HG03039 (cell line): ENCODE results near the gene SEC22A.
"Not testable (repeated sequence)": the region's sequence is repeated elsewhere in the genome, so short reads cannot be mapped to it uniquely, and the experiment has no call there.

Experiments
- ATAC-seq: cut with Tn5 transposase; IDR thresholded peaks from one replicate; pipeline ENCODE4 v1.9.1; 2021; ENCODE audit warnings: mild to moderate bottlenecking, moderate library complexity; ENCODE audit not compliant: unreplicated experiment

SEC22A gene

DNA sequence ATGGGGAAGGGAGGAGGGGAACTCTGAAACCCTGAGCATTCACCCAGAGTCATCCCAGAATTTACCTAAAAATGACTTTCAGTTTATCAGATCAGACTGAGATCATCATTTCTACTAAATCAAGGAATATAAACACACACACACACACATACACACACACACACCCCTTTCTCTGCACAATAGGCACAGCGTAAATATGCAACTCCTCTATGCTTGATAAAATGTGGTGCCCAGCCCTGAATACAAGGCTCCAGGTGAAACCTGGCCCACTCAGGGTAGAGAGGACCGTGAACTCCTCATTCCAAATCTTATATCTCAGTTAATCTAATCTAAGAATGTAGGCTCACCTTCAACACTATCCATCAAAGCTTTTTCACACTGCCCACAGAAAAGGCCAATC lies 31.8 kb upstream of the SEC22A start:
- ATAC-seq: no peak

GRCh38 chr3:123180791-123181190 lies 21.0 kb upstream of the SEC22A start:
- no peak for ATAC-seq

- ATAC-seq: no peak
Measured at GRCh38 chr3:123186695-123187094, 15.0 kb upstream of the SEC22A start.

- ATAC-seq: no peak
Measured at GRCh38 chr3:123188058-123188457, 13.7 kb upstream of the SEC22A start.

GRCh38 chr3:123193448-123194101 lies 8.2 kb upstream of the SEC22A start:
- no peak for ATAC-seq

GRCh38 chr3:123194552-123194951 lies 7.2 kb upstream of the SEC22A start:
- ATAC-seq: no peak

GRCh38 chr3:123198372-123198771 lies 3.4 kb upstream of the SEC22A start:
- ATAC-seq: no peak

- ATAC-seq: no peak
Measured at GRCh38 chr3:123201223-123201556, 553 bp upstream of the SEC22A start.

DNA sequence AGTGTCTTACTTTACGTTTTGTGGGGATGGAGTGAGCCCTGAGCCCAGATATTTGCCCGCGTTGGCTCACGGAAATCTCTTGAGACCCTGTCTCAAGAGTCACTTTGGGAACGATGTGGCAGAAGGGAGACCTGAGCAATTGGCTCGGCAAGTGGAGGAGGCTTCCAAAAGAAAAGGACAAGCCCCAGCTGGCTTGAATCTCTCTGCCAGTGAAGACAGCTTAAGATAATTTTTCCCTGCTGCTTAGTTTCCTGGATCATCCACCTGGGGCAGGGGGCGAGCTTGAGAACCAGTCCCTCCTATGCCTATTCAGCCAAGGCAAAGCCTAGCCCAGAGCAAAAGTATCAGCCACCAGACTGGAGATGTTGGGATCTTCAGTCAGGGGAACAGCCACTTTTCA lies 708 bp downstream of the SEC22A start:
- no peak for ATAC-seq

DNA sequence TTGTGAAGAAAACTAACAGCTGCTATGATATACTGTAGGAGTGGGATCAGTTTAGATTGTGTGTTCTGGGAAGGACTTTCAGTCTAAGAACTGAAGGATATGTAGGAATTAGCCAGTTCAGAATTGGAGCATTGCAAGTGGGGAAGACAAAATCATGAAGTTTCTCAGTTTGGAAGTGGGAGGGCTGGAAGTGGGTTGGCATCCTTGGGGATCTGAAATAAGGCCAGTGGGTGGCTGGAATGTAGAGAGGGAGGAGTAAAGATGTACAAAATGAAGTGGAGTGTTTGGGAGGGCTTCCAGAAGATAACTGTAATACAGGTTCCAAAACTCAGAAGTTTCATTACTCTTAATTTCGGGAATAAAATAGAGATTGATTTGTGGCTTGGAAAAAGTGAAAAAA lies 17.2 kb downstream of the SEC22A start:
- ATAC-seq: no peak

DNA sequence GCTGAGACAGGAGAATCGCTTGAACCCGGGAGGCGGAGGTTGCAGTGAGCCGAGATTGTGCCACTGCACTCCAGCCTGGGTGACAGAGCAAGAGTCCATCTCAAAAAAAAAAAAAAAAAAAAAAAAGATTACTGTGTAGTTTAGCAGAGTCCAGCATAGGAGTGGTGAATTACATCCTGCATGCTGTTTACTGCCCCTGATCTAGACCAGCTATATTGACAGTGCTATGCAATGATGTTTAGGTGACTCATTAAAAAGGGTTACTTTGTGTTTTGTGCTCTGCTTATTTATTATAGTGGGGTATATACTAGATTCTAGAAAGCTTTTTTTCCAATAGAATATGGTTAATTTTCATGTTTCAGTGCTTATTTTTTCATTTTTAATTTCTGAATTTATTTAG lies 19.6 kb downstream of the SEC22A start:
- ATAC-seq: not testable (repeated sequence)

- ATAC-seq: no peak
Measured at GRCh38 chr3:123225016-123225415, 23.3 kb downstream of the SEC22A start.

- ATAC-seq: no peak
Measured at GRCh38 chr3:123226549-123226948, 24.8 kb downstream of the SEC22A start.

- no peak for ATAC-seq
Measured at GRCh38 chr3:123229145-123229544, 27.4 kb downstream of the SEC22A start.

DNA sequence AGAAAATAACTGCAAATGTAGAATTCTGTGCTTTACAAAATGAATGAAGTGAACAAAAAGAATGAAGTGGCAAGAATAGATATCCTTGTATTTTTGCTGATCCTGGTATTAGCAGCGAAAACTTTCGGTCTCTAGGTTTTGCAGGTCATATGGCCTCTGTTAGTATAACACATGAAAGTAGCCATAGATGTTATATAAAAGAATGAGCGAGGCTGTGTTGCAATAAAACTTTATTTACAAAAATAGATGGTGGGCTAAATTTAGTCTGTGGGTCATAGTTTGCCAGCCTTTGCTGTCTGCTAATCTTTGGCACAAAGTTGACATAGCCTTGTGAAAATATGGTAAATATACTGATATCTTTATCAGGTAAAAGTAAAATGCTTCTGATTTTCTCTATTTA lies 35.2 kb downstream of the SEC22A start:
- ATAC-seq: no peak

DNA sequence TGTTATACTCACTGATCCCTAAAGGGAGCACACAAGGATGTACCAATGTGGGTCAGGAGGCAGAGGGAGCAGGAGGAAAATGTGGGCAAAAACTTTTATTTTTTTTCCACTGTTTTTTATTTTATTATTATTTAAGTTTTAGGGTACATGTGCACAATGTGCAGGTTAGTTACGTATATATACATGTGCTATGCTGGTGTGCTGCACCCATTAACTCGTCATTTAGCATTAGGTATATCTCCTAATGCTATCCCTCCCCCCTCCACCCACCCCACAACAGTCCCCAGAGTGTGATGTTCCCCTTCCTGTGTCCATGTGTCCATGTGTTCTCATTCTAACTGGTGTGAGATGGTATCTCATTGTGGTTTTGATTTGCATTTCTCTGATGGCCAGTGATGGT lies 37.4 kb downstream of the SEC22A start:
- ATAC-seq: not testable (repeated sequence)

DNA sequence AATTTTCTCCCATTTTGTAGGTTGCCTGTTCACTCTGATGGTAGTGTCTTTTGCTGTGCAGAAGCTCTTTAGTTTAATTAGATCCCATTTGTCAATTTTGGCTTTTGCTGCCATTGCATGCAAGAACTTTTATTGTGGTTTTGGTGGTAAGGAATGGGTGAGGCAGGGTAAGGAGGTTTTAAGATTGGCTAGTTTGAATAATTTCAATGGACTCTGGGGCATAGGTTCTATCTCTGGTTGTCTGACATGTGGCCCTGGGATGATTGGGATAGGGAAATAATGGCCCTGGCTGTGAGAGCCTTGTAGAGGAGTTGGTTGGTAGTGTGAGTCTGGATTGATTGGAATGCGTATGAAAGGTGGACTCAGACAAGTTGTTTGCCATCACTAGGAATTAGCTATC lies 38.0 kb downstream of the SEC22A start:
- ATAC-seq: no peak

- ATAC-seq: no peak
Measured at GRCh38 chr3:123244128-123244527, 42.4 kb downstream of the SEC22A start.

- no peak for ATAC-seq
Measured at GRCh38 chr3:123246866-123247265, 45.1 kb downstream of the SEC22A start.

GRCh38 chr3:123256256-123256655 lies 54.5 kb downstream of the SEC22A start:
- no peak for ATAC-seq

- no peak for ATAC-seq
Measured at GRCh38 chr3:123258359-123258758, 56.6 kb downstream of the SEC22A start.

- no peak for ATAC-seq
Measured at GRCh38 chr3:123258811-123259420, 57.2 kb downstream of the SEC22A start.

GRCh38 chr3:123261666-123262065 lies 59.9 kb downstream of the SEC22A start:
- ATAC-seq: no peak
